Fibroblast of the aortic adventitia (primary cell): ENCODE data around the gene ZNF132. TPM values are rescaled to one million over a fixed set of nuclear protein-coding genes. Genes with fewer than 3 reads are reported as not detected.
A peak's percentile ranks its signal among the peaks of the same experiment; 100 is the strongest.

ENCODE experiments used
- DNase-seq: peaks from one replicate; pipeline ENCODE4 v3.0.0-alpha.2; 2010; ENCODE audit warnings: low read depth
- H3K4me3 ChIP-seq: 2 replicates; pipeline ENCODE4 v1.5.1; 2011; ENCODE audit warnings: low read depth, mild to moderate bottlenecking, control low read depth, low read length, moderate library complexity
- CTCF ChIP-seq: IDR thresholded peaks from 2 replicates; pipeline ENCODE4 v1.5.1; 2011; ENCODE audit warnings: mild to moderate bottlenecking, low read length, control low read depth, inconsistent platforms; ENCODE audit not compliant: insufficient read depth
- total RNA-seq: library from RNA; depleted of rRNA; stranded (reverse); fragments of >200 nt; gene quantifications from 2 replicates; pipeline ENCODE4 v1.2.3, GENCODE V29; 2012; ENCODE audit warnings: low replicate concordance

ZNF132 gene
- total RNA-seq, 1 donor = 10.8 TPM

- H3K4me3 ChIP-seq = no peak overlapping the region
- no peak for TF ChIP-seq CTCF
- DNase-seq = no peak
Observed at GRCh38 chr19:58394821-58395219, 45.1 kb downstream of the ZNF132 start.

GRCh38 chr19:58393725-58394033, 46.3 kb downstream of the ZNF132 start:
- H3K4me3 ChIP-seq = no peak overlapping the region
- DNase-seq = no peak
- TF ChIP-seq CTCF = no peak

DNA sequence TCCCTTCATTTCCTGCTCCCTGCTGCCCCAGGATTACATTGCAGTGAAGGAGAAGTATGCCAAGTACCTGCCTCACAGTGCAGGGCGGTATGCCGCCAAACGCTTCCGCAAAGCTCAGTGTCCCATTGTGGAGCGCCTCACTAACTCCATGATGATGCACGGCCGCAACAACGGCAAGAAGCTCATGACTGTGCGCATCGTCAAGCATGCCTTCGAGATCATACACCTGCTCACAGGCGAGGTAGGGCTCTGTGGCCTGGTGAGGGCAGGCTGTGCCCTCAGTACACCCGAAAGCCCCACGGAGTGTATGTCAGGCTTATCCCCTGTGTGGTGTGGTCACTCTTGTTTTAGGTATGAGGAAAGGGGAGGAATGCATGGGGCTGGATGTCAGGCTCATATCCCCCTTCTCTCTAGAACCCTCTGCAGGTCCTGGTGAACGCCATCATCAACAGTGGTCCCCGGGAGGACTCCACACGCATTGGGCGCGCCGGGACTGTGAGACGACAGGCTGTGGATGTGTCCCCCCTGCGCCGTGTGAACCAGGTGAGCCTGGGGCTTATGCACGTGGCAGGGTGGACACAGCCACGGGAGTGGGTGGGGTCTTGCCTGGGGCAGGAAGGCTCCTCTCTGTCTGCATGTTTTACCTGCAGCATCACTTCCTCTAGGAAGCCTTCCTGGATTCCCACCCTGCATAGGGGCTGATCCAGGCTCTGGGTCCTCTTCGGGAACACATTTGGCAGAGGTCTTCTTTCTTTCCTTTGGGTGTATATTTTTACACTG, 46.8 kb downstream of the ZNF132 start:
- no peak for DNase-seq
- no peak for TF ChIP-seq CTCF
- H3K4me3 ChIP-seq = no peak overlapping the region

DNA sequence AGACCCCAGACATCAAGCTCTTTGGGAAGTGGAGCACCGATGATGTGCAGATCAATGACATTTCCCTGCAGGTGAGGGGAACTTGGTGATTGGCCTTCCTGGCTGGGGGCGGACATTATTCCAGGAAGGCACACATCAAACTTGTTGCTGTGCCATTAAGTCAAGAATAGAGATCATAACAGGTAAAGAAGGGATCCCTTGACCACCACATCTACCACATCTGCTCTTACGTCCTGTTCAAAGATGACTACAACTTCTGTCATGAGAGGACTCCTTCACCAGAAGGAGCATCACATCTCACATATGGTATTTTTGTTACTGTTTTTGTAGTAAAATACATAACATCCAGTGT, 51.8 kb downstream of the ZNF132 start:
- DNase-seq = no peak
- no peak for TF ChIP-seq CTCF
- H3K4me3 ChIP-seq = peak overlapping the region; percentile 96

GRCh38 chr19:58387338-58388174, 52.4 kb downstream of the ZNF132 start:
- DNase-seq = no peak
- TF ChIP-seq CTCF = no peak
- H3K4me3 ChIP-seq = peak overlapping the region; percentile 96

DNA sequence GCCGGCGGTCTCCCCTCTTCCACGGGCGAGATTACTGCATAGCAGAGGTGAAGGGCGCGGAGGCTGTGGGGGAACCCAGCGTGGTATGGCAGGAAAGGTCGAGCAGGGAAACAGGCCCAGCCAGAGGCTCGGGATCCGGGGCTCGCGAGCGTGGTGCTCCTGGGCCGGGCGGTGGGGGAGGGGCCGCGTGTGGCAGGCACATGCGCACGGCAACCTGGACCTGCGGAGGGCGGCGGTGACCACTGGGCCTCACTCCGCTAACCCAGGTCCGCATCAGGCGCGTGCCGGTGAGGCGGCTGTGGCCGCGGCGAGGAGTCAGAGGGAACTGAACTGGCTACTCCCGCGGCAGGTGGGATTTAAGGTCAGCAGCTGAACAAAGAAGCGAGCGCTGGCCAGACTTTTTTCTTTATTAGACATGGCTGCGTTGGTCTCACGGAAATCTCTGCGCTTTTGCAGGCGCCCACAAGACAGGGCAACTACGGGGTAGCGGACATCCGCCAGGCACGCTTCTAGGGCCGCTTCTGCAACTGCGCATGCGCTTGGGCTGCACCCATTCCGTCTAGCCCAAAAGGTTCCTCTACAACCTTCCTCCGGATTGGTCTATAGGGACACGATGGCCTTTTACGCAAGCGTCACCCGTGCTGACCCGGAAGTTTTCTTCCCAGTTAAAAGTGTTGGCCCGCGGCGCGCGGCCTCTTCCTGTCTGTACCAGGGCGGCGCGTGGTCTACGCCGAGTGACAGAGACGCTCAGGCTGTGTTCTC, 53.2 kb downstream of the ZNF132 start, which contains the start of gene RPS5:
Gene RPS5 (plus strand): TSS at position 694 of the 762 bp plus-strand sequence. CDS start 869 bp downstream, outside the sequence.
- peak within 1 kb of the TSS; percentile 96 for H3K4me3 ChIP-seq
- DNase-seq = peak; percentile 99
- no peak for TF ChIP-seq CTCF
